A549 (cell line): ENCODE data around the gene DLX6.

Source experiments
- CEBPB ChIP-seq, 2 experiments: fragments of >200 bp in 1 of 2; sonication (Bioruptor Twin) in 1 of 2; formaldehyde crosslinking in 1 of 2; IDR thresholded peaks; 2 replicates each; pipeline ENCODE4 v1.6.1; 2012 to 2016
- CTCF ChIP-seq: fragments of >200 bp; sonication (Bioruptor Twin); formaldehyde crosslinking; IDR thresholded peaks from 3 replicates; pipeline ENCODE4 v1.5.1; 2016
- EP300 ChIP-seq, 2 experiments: fragments of >200 bp; sonication (Bioruptor Twin); formaldehyde crosslinking; IDR thresholded peaks; 2 replicates in 1 of 2; 3 replicates in 1 of 2; pipeline ENCODE4 v1.6.1; 2016 to 2017
- HOXA7 ChIP-seq: fragments of 250-450 bp; sonication (Bioruptor Pico); IDR thresholded peaks from 2 replicates; pipeline ENCODE4 v1.5.0; 2020; ENCODE audit warnings: mild to moderate bottlenecking, moderate library complexity
- JUN ChIP-seq, 2 experiments: fragments of >200 bp; sonication (Bioruptor Twin); formaldehyde crosslinking; IDR thresholded peaks; 2 replicates in 1 of 2; 3 replicates in 1 of 2; pipeline ENCODE4 v1.6.1; 2016 to 2017
- KDM1A ChIP-seq: fragments of 200-600 bp; sonication (generic); IDR thresholded peaks from 2 replicates; pipeline ENCODE4 v1.6.1; 2016; ENCODE audit warnings: low read depth, mild to moderate bottlenecking
- MAX ChIP-seq: IDR thresholded peaks from 2 replicates; pipeline ENCODE4 v1.6.1; 2012
- NR3C1 ChIP-seq: fragments of >200 bp; sonication (Bioruptor Twin); formaldehyde crosslinking; IDR thresholded peaks from 3 replicates; pipeline ENCODE4 v1.6.1; 2017
- POLR2A ChIP-seq: IDR thresholded peaks from 2 replicates; pipeline ENCODE4 v1.6.1; 2012; ENCODE audit warnings: mild to moderate bottlenecking, low read length
- RCOR1 ChIP-seq: fragments of 150-350 bp; IDR thresholded peaks from 2 replicates; pipeline ENCODE4 v1.6.1; 2014; ENCODE audit warnings: antibody characterized with exemption, low read length, low read depth
- RNF2 ChIP-seq: fragments of 200-600 bp; sonication (generic); IDR thresholded peaks from 2 replicates; pipeline ENCODE4 v1.6.1; 2016; ENCODE audit warnings: low read depth, mild to moderate bottlenecking, antibody characterized with exemption, moderate library complexity, borderline replicate concordance
- SREBF2 ChIP-seq: fragments of 450-650 bp; IDR thresholded peaks from 2 replicates; pipeline ENCODE4 v1.6.1; 2014; ENCODE audit warnings: mild to moderate bottlenecking, moderate library complexity
- ZSCAN20 ChIP-seq: fragments of 250-450 bp; sonication (Bioruptor Pico); IDR thresholded peaks from 2 replicates; pipeline ENCODE4 v1.8.0; 2022; ENCODE audit warnings: mild to moderate bottlenecking, moderate library complexity
- TF ChIP-seq, protein P1 (sequence below): fragments of 250-450 bp; sonication (Bioruptor Pico); IDR thresholded peaks from 2 replicates; pipeline ENCODE4 v1.5.0; 2021; ENCODE audit warnings: mild to moderate bottlenecking, moderate library complexity, borderline replicate concordance

GRCh38 chr7:97001221-97001620, 4.1 kb upstream of the DLX6 start:
- TF ChIP-seq HOXA7 (CRISPR knock-in tag): no peak
- TF ChIP-seq EP300 (IDR thresholded peaks at IDR 0.05): no peak
- TF ChIP-seq NR3C1: no peak
- no peak for TF ChIP-seq SREBF2
- no peak for TF ChIP-seq RNF2
- TF ChIP-seq MAX: no peak
- TF ChIP-seq RCOR1: no peak
- TF ChIP-seq, protein P1, sequence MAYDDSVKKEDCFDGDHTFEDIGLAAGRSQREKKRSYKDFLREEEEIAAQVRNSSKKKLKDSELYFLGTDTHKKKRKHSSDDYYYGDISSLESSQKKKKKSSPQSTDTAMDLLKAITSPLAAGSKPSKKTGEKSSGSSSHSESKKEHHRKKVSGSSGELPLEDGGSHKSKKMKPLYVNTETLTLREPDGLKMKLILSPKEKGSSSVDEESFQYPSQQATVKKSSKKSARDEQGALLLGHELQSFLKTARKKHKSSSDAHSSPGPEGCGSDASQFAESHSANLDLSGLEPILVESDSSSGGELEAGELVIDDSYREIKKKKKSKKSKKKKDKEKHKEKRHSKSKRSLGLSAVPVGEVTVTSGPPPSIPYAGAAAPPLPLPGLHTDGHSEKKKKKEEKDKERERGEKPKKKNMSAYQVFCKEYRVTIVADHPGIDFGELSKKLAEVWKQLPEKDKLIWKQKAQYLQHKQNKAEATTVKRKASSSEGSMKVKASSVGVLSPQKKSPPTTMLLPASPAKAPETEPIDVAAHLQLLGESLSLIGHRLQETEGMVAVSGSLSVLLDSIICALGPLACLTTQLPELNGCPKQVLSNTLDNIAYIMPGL (CRISPR knock-in tag): no peak
- TF ChIP-seq CTCF: no peak
- no peak for TF ChIP-seq ZSCAN20 (CRISPR knock-in tag)
- no peak for TF ChIP-seq POLR2A
- TF ChIP-seq CEBPB (IDR thresholded peaks at IDR 0.05): no peak
- no peak for TF ChIP-seq JUN (IDR thresholded peaks at IDR 0.05)
- no peak for TF ChIP-seq KDM1A
